Fibroblast of mammary gland (primary cell): ENCODE measurements around the gene STX5.

Source experiments
- DNase-seq: peaks from one replicate; pipeline ENCODE4 v3.0.0-alpha.2; 2010; ENCODE audit warnings: low read depth
- H3K4me3 ChIP-seq: 2 replicates; pipeline ENCODE4 v1.5.1; 2011; ENCODE audit warnings: low read depth, mild to moderate bottlenecking, low read length, moderate library complexity; ENCODE audit not compliant: control insufficient read depth
- CTCF ChIP-seq: conservative IDR thresholded peaks from 2 replicates; pipeline ENCODE4 v1.5.1; 2011; ENCODE audit warnings: low read depth, low read length, inconsistent platforms; ENCODE audit not compliant: control insufficient read depth, insufficient read depth

Gene STX5

GRCh38 chr11:62811659-62812058 lies 20.2 kb downstream of the STX5 start:
- no peak for DNase-seq
- no peak for TF ChIP-seq CTCF
- no peak overlapping the region for H3K4me3 ChIP-seq

DNA sequence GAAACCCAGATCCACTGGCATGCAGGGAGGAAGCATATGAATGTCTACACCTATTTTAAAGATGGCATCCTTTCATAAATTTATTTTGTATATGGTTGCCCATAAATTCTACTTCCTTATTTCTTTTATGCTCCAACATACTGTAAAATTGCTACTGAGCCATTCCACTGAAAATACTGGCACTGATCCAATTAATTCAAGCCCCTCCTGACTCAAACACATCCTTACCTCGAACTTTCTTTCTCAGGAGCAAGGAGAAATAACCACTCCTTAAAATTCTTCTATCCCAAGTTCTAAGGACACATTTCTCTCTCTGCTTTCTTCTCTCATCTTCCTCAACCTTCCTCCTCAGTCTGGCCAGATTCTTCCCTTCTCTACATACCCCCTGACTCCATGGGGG lies 21.1 kb downstream of the STX5 start:
- no peak for DNase-seq
- TF ChIP-seq CTCF = no peak
- H3K4me3 ChIP-seq = no peak overlapping the region

DNA sequence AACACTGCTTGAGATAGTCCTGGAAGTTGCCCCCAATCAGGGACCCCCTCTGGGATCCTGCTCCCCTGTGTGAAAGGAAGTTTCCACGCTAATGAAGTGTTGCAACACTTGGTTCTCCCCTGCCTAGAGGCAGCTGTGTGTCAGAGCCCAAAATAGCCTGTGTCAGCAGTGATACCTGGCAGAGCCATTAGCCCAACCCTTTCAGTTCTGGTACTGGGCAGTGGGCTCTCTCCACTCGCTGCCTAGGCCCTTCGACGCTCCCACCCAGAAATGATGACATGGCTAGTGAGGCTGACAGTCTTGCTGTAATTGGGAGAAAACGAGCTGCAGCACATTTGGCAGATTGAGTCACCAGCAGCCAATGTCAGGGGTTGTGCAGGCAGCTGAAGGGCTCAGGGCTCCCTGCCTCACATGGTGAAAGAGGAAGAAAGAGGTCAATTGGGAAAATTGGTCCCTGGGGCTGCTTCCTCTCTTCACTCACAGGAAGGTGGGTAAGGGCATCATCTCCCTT lies 25.2 kb downstream of the STX5 start:
- TF ChIP-seq CTCF = no peak
- H3K4me3 ChIP-seq = no peak overlapping the region
- DNase-seq = peak; percentile 55

DNA sequence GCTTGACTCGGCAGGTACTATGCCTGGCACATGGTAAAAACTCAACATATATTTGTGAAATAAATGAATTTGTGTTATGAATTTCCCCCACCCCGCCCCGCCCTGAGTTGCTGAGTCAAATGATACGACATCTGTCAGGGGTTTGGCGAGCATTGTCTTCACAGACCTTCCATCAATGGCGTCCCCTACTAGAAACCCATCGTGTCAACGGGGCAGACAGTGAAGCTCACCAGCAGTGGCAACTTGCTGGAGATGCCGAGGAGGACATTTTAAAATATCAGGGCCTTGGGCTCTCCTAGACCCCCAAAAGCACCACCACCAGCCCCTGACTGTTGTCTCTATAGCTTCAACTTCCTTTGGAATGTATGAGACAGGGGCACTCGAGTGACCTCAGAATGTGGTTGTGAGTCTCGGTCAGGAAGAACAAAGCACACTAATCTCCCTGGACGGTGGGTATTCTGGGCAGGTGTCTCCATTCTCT lies 25.9 kb downstream of the STX5 start:
- DNase-seq = no peak
- peak overlapping the region; percentile 91 for H3K4me3 ChIP-seq
- TF ChIP-seq CTCF = no peak

DNA sequence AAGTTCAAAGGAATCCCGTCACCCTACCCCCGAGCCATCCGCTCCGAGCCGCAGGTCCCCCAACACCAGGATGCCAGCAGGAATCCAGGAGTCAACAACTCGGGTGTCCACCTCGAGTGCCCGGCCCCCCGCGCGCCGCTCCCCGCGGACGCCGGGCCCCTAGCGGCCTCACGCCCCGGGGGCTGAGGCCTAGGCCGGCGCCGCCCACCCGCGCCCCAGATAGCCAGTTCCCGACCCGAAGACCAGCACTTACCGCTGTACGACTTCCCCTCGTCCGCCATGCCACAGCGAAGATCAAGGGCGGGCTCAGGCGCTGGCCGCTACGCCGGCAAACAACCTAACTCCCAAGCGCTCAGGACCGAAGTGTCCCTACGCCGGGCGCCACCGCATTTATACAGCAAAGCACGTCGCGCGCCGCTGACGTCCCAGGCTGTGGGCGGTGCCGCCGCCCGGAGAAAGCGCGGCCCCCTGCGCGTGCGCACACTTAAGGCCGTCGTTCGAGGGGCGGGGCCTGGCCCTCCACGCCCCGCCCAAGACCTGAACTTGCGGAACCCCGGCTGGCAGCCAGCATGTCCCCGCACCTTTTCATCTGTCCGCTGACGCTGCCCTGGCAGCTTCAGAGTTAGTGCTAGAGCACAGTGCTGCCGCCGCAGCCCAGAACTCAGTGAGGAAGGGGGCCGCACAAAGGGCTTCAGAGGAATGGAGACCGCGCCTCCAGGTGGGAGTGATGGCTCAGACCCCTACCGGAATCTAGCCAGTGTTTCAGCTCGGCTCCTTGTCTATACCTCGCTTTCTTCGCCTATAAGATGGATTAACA lies 26.6 kb downstream of the STX5 start, which contains the start of gene NXF1:
NXF1 (minus strand) TSS at position 365 of the 817 bp plus-strand sequence; CDS start at position 281, 84 bp downstream.
- DNase-seq = peak; percentile 90
- no peak for TF ChIP-seq CTCF
- H3K4me3 ChIP-seq = peak within 1 kb of the TSS; percentile 91

DNA sequence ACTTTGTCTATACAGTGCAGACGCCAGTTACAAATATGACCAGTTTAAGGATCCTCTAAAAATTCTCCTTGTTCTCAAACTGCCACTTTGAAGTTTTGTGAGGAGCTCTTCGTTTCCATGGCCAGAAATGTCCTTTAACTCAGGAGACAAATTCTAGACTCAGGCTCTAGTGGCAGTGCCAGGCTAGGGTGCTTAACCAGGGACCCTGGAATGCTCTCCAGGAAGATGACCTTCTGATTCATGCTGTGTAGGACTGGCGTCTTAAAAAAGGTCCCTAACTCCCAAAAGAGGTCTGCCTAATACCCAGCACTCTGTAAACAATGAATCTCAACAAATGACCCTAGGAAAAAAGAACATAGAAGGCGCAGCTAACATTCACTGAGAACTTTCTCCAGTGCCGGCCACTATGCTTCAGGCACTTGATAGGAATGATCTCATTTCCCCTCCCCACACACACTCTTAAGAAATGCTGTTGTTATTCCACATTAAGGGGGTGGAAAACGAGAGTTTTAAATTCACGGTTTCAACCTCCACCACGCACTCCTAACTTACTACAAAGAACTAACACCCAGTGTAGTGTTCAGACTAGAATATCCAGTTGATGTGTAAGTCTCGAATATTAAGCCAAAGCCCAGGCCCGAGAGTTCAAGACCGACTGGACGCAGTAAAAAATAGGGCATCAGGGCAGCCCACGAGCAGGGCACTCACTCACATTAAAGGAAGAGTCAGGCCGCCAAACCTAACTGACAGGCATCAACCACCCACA lies 27.4 kb downstream of the STX5 start:
- H3K4me3 ChIP-seq = peak overlapping the region; percentile 91
- TF ChIP-seq CTCF = no peak
- peak; percentile 47 for DNase-seq
